MCF 10A (cell line): ENCODE data around the gene EGR1. TPM values are rescaled to one million over a fixed set of nuclear protein-coding genes. Genes with fewer than 3 reads are reported as not detected.

ENCODE experiments used
- BruUV-seq: library from RNA; stranded (reverse); fragments of 400-500 nt; replicated peaks from 2 replicates; lab custom pipeline; 2021; lab: Mats Ljungman, UMichigan
- CTCF ChIA-PET: fragments of 300-600 bp; sonication (Branson Sonifier 250); formaldehyde crosslinking; extraction: SDS; loops from one replicate; lab custom pipeline; 2021; ENCODE audit warnings: antibody characterized with exemption, inconsistent platforms; lab: Yijun Ruan, JAX
- POLR2A ChIA-PET: fragments of 300-600, 350-650 bp; sonication (Branson Sonifier 250); formaldehyde crosslinking; extraction: SDS; loops from one replicate; lab custom pipeline; 2020; ENCODE audit warnings: antibody characterized with exemption, inconsistent platforms; lab: Yijun Ruan, JAX
- DNase-seq: peaks from one replicate; pipeline ENCODE4 v3.0.0-alpha.2; 2018; ENCODE audit not compliant: unreplicated experiment
- H3K27ac Mint-ChIP-seq: one replicate; pipeline ENCODE4 v1.8.0; 2022; ENCODE audit warnings: mild to moderate bottlenecking, low read depth, mixed read lengths; ENCODE audit not compliant: unreplicated experiment
- H3K27me3 Mint-ChIP-seq: one replicate; pipeline ENCODE4 v1.8.0; 2022; ENCODE audit warnings: mixed read lengths; ENCODE audit not compliant: insufficient read depth, unreplicated experiment
- H3K36me3 Mint-ChIP-seq: one replicate; pipeline ENCODE4 v1.8.0; 2022; ENCODE audit warnings: mild to moderate bottlenecking, moderate library complexity, mixed read lengths; ENCODE audit not compliant: insufficient read depth, unreplicated experiment
- H3K4me1 Mint-ChIP-seq: one replicate; pipeline ENCODE4 v1.8.0; 2022; ENCODE audit warnings: mixed read lengths; ENCODE audit not compliant: insufficient read depth, unreplicated experiment
- H3K4me3 Mint-ChIP-seq: one replicate; pipeline ENCODE4 v1.8.0; 2022; ENCODE audit warnings: mild to moderate bottlenecking, moderate library complexity, mixed read lengths; ENCODE audit not compliant: unreplicated experiment
- H3K9me3 Mint-ChIP-seq: one replicate; pipeline ENCODE4 v1.8.0; 2022; ENCODE audit warnings: mixed read lengths; ENCODE audit not compliant: unreplicated experiment
- intact Hi-C: fragments of 100-400 bp; cut with micrococcal nuclease; formaldehyde crosslinking; loops from 2 replicates; pipeline ENCODE4 v1.14.1; 2022
- total RNA-seq: library from RNA; stranded (reverse); gene quantifications from 2 replicates; pipeline ENCODE4 v1.2.3, GENCODE V29; 2022
- TF ChIP-seq, protein P1 (sequence below): fragments of 200-600 bp; IDR thresholded peaks from one replicate; pipeline ENCODE4 v1.8.0; 2022; ENCODE audit warnings: antibody characterized with exemption, mild to moderate bottlenecking; ENCODE audit not compliant: unreplicated experiment

The EGR1 gene
- total RNA-seq, 1 experiment from 2014 or later: 189 TPM

DNA sequence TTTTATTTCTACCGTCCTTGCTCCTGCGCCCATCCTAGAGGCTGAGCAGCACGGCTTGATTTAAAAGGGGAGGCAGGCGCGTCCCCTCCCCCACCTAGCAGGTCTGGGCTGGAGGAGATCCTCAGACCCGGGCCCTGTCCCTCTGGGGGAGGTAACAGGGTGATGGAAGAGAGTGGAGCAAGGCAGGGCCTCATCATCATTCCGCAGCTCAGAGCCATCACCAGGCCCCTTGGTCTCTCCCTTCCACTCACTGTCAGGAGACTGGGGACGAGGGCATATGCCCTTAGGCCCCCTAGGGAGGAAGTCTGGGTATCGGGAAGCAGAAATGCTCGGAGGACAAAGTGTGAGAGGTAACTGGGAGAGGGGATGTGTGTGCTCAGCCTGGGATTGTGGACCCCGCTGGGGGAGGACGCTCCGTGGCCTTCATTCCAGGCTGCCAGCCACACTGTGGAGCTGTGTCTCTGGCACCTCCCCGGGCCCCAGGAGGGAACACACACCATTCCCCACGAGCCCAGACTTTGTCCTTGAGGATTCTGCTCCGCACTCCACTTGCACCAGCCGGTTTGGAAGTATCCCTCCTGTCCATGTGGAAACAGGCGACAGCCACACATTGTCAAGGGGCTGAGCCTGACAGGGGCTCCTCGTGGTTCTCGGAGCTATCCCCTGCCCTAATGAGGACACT, 25.7 kb upstream of the EGR1 start:
- H3K4me1 Mint-ChIP-seq: peaks cover 19% of the 10 kb centered on the region
- H3K27ac Mint-ChIP-seq: peak overlapping the region; percentile 85
- CTCF ChIA-PET: interaction anchor here (0.5 to 7.0 kb wide), 6 partner anchors 10 to 230 kb away, joined by 3 to 64 read pairs (median 4); partner anchors contain the start of gene EGR1
- POLR2A ChIA-PET: interaction anchor here (0.7 to 1.5 kb wide), 3 partner anchors 14 to 262 kb away, joined by 3 to 4 read pairs (median 3); no protein-coding TSS in a partner anchor
- H3K36me3 Mint-ChIP-seq: peaks cover 39% of the 10 kb centered on the region
- intact Hi-C loops: no loop called here
- TF ChIP-seq, protein P1, sequence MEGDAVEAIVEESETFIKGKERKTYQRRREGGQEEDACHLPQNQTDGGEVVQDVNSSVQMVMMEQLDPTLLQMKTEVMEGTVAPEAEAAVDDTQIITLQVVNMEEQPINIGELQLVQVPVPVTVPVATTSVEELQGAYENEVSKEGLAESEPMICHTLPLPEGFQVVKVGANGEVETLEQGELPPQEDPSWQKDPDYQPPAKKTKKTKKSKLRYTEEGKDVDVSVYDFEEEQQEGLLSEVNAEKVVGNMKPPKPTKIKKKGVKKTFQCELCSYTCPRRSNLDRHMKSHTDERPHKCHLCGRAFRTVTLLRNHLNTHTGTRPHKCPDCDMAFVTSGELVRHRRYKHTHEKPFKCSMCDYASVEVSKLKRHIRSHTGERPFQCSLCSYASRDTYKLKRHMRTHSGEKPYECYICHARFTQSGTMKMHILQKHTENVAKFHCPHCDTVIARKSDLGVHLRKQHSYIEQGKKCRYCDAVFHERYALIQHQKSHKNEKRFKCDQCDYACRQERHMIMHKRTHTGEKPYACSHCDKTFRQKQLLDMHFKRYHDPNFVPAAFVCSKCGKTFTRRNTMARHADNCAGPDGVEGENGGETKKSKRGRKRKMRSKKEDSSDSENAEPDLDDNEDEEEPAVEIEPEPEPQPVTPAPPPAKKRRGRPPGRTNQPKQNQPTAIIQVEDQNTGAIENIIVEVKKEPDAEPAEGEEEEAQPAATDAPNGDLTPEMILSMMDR: no peak
- DNase-seq: no peak
- no peaks in the 10 kb centered on the region for H3K9me3 Mint-ChIP-seq
- BruUV-seq: no TSS peak
- peak overlapping the region; percentile 69 for H3K4me3 Mint-ChIP-seq
- no peaks in the 10 kb centered on the region for H3K27me3 Mint-ChIP-seq

DNA sequence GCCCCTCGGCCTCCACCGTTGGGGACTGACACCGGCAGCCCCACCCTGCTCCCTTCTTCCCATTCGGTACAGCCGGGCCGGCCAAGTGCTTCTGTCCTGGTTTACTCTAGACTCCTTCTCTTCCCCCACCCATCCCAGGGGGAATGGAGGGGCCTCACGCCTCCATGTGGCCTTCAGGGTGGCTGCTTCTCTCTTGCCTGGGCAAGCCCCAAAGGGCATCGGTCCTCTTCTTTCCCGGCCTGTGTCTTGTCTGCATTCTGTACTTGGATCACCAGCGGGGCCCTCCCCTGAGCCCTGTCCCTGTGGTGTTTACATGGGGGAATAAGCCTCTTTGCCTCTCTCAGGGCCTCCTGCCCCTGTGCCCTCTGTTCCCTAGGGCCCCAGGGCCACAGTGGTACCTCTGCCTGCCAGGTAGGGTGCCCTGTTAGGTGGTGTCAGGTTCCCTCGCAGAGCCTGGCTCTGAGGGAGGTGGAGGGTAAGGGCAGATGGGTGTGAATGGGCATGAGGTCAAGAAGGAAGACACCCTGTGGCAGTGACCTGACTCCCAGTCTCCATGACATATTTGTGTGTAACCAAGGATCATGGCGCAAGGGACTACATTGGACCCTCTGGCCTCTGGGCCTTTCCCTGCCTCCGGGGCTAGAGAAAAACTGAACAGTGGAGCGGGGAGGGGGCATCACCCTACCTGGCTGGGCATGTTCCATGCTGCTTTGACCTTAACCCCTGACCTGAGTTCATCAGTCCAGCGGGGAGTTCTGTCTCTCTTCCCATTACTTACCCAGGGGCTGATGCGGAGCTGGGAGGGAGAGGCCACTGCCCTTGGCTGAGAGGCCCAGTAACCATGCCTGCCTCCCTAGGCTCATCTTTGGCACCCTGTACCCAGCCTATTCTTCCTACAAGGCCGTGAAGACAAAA, 24.9 kb upstream of the EGR1 start:
- POLR2A ChIA-PET: interaction anchor here (0.6 kb wide), 1 partner anchor 235 kb away, joined by 3 read pairs; no protein-coding TSS in a partner anchor

DNA sequence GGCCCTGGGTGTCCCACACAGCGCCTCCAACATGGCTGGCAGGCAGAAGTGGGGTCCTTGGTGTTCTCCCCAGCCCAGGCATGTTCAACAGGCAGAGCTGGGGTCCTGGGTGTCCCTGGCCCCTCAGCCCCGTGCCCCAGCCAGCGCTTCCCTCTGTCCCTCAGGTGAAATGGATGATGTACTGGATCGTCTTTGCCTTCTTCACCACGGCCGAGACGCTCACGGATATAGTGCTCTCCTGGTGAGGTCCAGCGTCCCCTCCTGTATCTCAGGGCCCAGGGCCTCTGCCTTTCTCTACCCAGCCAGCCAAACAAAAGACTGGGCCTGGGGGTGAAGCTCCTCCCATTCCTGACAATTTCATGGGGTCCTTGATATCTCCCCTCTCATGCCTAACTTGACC, 24.1 kb upstream of the EGR1 start:
- no TSS peak for BruUV-seq
- POLR2A ChIA-PET: interaction anchor here (0.6 to 1.0 kb wide), 2 partner anchors 102 to 236 kb away, joined by 3 read pairs; partner anchors contain the start of gene ETF1
- TF ChIP-seq, protein P1: no peak

More for the DNA sequence above, 24.9 kb upstream of the EGR1 start:
- Mint-ChIP-seq H3K36me3 (peaks cover 31% of the 10 kb centered on the region), H3K27ac (peak overlapping the region; percentile 85), H3K4me3 (peak overlapping the region; percentile 6), H3K9me3 (no peaks in the 10 kb centered on the region), H3K27me3 (no peaks in the 10 kb centered on the region), H3K4me1 (peaks cover 19% of the 10 kb centered on the region)
- TF ChIP-seq, protein P1: no peak
- BruUV-seq: no TSS peak
- no peak for DNase-seq
- CTCF ChIA-PET: interaction anchor here (0.5 to 7.0 kb wide), 6 partner anchors 9 to 229 kb away, joined by 3 to 64 read pairs (median 4); partner anchors contain the start of gene EGR1
- intact Hi-C loops: no loop called here

More for the DNA sequence above, 24.1 kb upstream of the EGR1 start:
- no peak for DNase-seq
- H3K27me3 Mint-ChIP-seq: no peaks in the 10 kb centered on the region
- no peaks in the 10 kb centered on the region for H3K9me3 Mint-ChIP-seq
- CTCF ChIA-PET: interaction anchor here (0.6 to 1.3 kb wide), 4 partner anchors 62 to 358 kb away, joined by 3 to 5 read pairs (median 3); no protein-coding TSS in a partner anchor
- H3K4me1 Mint-ChIP-seq: peaks cover 19% of the 10 kb centered on the region
- peaks cover 23% of the 10 kb centered on the region for H3K36me3 Mint-ChIP-seq
- H3K27ac Mint-ChIP-seq: no peak overlapping the region
- no peak overlapping the region for H3K4me3 Mint-ChIP-seq
- intact Hi-C loops: no loop called here
